HG02588 (cell line): ENCODE measurements around the gene RABL6.

Experiments
- ATAC-seq: cut with Tn5 transposase; IDR thresholded peaks from one replicate; pipeline ENCODE4 v1.9.1; 2021; ENCODE audit warnings: mild to moderate bottlenecking, moderate library complexity; ENCODE audit not compliant: unreplicated experiment

The RABL6 gene

DNA sequence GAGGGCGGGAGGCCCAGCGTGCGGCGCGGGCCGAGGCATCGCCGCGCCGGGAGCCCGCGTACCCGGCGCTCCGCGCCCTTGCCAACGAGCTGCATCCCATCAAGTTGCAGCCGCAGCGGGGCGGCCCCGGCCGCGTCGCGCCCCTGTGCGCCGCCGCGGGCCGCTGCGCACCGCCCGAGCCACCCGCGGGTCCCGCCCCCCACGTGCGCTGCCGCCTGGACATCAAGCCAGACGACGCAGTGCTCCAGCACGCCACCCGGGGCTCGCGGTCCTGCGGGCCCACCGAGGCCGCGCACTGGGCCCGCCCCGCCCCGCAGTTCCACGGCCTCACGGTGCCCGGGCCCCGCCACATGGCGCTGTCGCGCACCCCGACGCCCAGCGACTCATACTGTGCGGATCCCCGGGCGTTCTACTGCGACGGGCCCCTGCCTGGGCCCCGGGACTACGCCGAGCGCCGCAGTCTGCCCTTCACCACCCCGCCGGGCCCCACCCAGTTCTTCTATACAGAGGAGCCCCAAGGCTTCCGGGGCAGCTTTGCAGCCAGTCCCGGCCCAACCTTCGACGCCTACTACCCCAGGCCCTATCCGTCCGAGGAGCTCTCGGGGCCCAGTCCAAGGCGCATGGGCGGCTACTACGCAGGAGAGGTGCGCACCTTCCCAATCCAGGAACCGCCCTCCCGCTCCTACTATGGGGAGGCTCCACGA lies 37.2 kb downstream of the RABL6 start:
- ATAC-seq = no peak

DNA sequence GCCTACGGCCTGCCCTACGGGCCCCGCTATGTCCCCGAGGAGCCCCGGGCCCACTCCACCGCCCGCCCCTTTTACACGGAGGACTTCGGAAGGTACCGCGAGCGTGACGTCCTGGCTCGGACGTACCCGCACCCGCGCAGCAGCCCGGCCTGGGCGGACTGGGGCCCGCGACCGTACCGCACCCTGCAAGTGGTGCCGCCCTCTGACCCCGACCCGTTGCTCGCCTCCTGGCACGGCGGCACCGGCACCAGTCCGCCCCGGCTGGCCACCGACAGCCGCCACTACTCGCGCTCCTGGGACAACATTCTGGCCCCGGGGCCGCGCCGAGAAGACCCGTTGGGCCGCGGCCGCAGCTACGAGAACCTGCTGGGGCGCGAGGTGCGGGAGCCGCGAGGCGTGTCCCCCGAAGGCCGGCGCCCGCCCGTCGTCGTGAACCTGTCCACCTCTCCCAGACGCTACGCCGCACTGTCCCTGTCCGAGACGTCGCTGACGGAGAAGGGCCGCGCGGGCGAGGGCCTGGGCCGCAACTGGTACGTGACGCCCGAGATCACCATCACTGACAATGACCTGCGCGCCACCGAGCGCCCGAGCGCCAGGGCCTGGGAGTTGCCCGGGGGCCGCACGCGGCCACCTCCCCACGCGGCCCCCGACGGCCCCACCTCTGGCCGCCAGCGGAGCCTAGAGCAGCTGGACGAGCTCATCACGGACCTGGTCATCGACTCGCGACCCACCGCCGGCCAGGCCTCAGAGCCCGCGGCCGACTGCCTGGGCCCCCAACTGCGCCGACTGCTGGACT lies 37.9 kb downstream of the RABL6 start:
- ATAC-seq = no peak

- ATAC-seq = no peak
Measured at GRCh38 chr9:136846376-136847087, 38.8 kb downstream of the RABL6 start.

DNA sequence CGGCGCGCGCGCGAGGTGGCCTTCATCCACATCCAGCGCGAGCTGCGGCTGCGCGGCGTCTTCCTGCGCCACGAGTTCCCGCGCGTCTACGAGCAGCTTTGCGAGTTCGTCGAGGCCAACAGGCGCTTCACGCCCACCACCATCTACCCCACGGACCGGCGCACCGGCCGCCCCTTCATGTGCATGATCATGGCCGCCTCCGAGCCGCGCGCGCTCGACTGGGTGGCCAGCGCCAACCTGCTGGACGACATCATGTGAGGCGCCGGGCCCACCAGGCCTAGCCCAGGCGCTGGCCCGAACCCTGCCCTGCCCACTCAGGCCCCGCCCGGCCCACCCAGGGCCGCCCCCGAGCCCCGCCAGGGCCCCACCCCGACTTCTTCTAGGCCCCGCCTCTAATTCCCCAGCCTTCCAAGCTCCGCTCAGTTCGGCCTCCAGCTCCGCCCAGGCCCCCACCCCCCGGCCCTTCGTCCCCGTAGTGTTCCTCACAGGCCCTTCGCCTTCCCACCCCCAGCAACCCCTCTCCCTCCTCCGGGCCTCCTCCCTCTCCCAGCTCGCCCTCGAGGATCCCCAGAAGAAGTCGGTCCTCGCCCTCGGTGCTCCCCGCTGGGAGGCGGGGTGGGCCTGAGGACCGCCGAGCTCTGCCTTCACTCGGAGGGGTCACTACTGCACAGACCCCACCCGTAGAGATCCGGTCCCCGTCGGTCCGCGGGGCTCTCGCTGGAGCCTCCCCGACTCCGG lies 39.5 kb downstream of the RABL6 start:
- ATAC-seq = no peak

DNA sequence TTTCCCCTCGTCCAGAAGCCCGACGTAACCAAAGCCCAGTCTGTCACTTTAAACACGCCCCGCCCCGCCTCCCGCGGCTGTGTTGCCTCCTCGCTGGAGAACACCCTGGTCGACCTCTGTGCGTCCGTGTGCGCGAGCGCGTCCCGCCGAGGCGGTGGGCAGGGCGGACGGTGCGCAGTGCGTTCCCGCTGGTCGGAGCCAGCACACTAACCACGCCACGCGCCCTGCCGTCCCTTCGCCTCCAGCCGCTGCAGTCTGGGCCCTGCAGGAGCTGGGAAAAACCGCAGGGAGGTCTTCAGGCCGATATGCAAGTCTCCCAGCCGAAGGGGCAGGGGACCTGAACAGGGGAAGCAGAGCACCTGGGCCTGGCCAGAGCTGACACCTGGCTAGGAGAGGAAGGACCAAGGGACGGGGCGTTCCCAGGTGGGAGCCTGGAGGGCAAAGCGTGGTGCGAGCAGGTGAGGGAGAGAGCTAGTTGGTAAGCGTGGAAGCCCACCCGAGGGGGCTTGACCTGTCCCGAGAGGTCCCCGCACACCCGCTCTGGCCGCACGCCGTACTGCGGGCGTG lies 40.2 kb downstream of the RABL6 start:
- no peak for ATAC-seq

DNA sequence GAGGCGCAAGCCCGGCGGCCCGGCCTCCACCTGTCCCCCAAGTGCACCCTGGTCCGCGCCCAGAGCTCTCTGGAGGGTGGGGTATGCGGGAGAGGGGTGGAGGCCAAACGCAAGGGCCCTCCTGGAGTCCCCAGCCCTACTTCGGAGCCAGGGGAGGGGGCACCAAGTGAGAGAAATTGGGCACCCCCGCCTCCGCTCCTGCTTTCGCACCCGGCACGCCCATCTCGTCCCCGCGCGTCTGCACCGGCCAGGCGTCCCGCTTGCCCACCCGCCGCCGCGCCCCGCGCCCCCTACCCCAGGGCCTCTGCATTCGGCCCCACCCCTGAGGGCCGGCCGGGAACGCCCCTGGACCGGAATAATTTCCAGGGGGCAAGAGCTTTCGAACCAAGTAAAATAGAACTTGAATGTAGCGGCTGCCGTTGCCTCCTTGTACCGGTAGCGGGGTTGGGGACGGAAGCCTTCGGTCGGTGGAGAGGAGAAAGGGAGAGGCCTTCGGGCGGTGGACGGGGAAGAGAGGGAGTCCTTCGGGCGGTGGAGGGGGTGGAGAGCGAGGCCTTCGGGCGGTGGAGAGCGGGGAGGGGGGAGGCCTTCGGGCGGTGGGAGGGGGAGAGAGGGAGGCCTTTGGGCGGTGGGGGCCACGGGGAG lies 40.8 kb downstream of the RABL6 start:
- peak; percentile 8 for ATAC-seq

DNA sequence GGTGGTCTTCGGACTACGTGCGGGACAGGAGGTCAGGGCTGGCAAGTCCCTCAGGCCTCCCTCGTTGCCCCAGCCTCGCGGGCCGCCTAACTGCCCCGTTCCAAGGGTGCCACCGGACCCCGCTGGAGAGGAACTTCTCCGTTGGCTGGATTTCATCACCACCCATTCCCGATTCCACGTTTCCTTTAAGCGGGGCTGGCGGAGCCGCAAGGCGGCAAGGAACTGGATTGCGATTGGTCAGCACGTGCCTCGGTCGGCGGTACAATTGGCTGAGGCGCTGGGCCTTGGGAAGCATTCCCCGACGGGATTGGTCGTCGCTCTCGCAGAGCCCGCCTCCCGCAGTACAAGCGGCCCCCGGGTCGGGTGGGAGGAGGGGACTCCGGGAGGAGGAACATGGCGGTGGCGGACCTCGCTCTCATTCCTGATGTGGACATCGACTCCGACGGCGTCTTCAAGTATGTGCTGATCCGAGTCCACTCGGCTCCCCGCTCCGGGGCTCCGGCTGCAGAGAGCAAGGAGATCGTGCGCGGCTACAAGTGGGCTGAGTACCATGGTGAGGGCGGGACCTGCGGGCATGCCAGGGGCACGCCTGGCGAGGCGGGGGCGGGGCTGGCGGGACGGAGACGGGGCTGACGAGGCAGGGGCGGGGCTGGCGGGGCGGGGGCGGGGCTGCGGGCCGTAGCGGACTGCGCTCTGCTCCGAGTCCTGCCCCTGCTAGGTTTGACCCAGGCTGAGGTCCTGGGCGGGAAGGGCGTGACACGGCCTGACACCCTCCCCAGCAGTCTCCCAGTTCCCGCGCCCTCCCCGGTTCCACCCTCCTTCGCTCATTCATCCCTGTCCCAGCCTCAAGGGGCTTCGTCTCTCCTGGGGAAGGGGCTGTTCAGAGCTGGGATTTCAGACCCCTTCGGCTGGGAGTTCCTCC lies 41.6 kb downstream of the RABL6 start, which contains the start of gene PHPT1:
PHPT1 (plus strand) TSS at position 372 of the 922 bp plus-strand sequence; CDS start at position 394, 22 bp downstream.
- ATAC-seq = peak; percentile 77

DNA sequence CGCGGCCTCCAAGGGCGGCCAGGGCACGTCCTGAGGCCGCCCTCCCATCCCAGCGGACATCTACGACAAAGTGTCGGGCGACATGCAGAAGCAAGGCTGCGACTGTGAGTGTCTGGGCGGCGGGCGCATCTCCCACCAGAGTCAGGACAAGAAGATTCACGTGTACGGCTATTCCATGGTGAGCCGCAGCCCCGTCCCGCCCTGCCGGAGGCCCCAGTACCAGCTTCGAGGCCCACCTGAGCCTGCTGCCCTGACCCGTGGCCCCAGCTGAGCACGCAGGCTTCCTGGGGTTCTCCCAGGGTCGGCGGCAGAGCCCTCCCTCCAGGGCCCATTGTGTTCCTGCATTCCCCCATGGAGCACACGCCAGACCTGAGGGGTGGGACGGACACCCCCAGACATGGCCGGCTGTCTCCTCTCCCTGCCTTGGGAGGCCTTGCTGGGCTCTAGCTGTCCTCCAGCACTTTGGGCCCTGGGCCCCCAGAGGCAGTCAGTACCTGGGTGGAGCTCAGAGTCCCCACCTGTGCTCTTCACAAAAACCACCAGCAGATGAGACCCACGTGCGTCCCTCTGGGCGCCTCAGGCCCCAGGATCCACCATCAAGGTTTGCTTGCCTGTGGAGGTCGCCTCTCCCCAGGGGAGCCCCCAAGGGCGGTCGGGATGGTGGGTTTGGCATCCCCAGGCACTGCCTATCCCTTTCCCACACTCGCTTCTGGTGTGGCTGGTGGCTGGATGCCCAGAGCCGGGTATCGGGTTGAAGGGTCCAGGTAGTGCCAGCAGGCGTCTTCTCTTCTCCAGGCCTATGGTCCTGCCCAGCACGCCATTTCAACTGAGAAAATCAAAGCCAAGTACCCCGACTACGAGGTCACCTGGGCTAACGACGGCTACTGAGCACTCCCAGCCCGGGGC lies 42.5 kb downstream of the RABL6 start:
- ATAC-seq = no peak

DNA sequence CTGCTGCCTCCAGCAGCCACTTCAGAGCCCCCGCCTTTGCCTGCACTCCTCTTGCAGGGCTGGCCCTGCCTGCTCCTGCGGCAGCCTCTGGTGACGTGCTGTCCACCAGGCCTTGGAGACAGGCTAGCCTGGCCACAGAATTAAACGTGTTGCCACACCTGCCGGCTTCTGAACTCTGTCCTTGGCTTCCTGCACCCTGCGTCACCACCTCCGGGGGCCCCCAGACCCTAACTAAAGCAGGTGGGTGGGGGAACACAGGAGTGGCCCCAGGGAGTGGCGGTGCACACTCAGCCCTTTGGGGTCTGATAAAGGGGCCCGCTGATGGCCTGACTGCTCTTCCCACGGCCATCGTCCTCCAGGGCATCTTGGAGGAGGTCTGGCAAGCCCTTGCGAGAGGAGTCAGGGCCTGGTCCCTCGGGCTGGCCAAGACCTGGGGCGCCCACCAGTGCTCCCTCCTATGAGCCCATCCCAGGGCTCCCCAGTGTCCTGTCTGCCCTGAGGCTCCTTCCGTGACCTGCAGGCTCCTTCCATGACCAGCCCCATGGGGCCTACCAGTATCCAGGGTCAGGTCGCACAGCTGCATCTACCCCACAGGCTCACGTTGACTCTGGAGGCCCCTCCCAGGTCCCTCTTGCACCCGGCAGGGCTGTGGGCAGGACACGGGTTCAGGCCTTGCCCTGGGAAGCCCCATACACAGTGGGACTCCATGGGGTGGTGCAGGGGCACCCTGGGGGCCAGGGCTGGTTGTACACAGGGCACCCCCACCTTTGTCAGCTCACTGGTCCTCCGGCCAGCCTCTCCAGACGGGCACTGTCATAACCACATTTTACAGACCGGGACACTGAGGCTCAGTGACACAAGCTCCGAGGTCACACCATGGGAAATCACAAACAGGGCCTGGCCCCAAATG lies 43.4 kb downstream of the RABL6 start:
- ATAC-seq = no peak

GRCh38 chr9:136851941-136852663 lies 44.4 kb downstream of the RABL6 start, which contains the start of gene MAMDC4:
MAMDC4 (plus strand) TSS chr9:136852346; CDS start chr9:136852417, 71 bp downstream.
- ATAC-seq = no peak

GRCh38 chr9:136852664-136853595 lies 45.2 kb downstream of the RABL6 start:
- ATAC-seq = no peak

GRCh38 chr9:136853596-136854112 lies 45.9 kb downstream of the RABL6 start:
- no peak for ATAC-seq

DNA sequence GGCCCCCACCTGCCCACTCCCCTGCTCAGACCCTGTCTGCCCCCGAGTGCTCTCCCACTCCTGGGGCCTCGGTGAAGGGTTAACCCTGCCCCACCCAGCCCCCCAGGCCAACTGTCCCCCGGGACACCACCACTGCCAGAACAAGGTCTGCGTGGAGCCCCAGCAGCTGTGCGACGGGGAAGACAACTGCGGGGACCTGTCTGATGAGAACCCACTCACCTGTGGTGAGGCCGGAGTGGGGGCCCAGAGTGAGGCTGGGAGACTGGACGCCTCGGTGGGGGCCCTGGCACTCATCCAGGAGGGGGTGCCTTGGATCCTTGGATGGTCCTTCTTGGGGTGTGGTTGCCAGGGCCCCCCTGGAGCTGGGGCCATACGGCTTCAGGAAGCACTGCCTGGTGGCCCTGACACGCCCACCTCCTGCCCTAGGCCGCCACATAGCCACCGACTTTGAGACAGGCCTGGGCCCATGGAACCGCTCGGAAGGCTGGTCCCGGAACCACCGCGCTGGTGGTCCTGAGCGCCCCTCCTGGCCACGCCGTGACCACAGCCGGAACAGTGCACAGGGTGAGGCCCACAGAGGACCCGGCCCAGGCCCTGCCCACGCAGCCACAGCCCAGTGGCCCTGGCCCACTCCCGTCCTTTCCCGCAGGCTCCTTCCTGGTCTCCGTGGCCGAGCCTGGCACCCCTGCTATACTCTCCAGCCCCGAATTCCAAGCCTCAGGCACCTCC lies 46.5 kb downstream of the RABL6 start:
- ATAC-seq = no peak

GRCh38 chr9:136854842-136855460 lies 47.2 kb downstream of the RABL6 start:
- no peak for ATAC-seq
